ENCODE measurements around the gene WDR43.

WDR43 gene

DNA sequence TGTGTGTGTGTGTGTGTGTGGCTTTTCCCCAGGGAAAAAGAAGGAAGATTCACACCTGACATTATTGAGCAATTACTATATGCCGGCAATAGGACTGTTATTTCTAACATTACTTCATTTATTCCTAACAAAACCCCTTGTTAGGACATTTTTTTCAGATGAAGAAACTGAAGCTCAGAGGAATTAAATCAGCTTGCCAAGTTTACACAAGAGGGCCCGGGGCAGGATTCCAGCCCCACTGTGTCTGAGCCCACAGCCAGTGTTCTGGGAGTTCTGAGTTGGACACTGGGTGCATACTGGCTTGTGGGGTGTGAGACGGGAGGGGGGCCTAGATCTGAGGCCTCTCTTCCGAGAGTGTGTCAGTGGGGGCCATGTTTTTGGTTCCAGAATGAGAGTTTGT is 96.6 kb downstream of the WDR43 start:
- Histone ChIP-seq H4K12ac (ENCODE audit: low read depth, low read length) (no peak overlapping the region), H3K4me2 (ENCODE audit: low read length) (no peak overlapping the region), H3K27ac (ENCODE audit: low read depth, low read length) (no peak overlapping the region), H3K18ac (ENCODE audit: low read length) (no peak overlapping the region), H4K91ac (ENCODE audit: low read depth, low read length) (no peak overlapping the region), H2BK5ac (ENCODE audit: low read depth, low read length, poor library complexity) (no peak overlapping the region), H2BK120ac (ENCODE audit: insufficient read depth, low read length, poor library complexity) (no peak overlapping the region), H3K4ac (ENCODE audit: low read depth, low read length) (no peak overlapping the region), H3K14ac (ENCODE audit: low read length) (no peak overlapping the region), H3K36me3 (ENCODE audit: control insufficient read depth in 1 of 2, insufficient read depth in 2 of 2, low read length in 2 of 2) (no peaks in the 10 kb centered on the region), H3K79me2 (ENCODE audit: control insufficient read depth, insufficient read depth, low read length, poor library complexity) (no peaks in the 10 kb centered on the region), H3K4me1 (ENCODE audit: control insufficient read depth in 1 of 2, insufficient read depth in 2 of 2, low read length in 2 of 2) (no peaks in the 10 kb centered on the region), H2BK12ac (ENCODE audit: low read length) (no peak overlapping the region), H4K8ac (ENCODE audit: low read depth, low read length) (no peak overlapping the region), H3K23ac (ENCODE audit: low read length) (no peak overlapping the region), H3K79me1 (ENCODE audit: low read length) (no peaks in the 10 kb centered on the region), H2AK5ac (ENCODE audit: low read length) (no peak overlapping the region), H3K9ac (ENCODE audit: low read length) (no peak overlapping the region), H3K4me3 (ENCODE audit: low read depth, low read length) (no peak overlapping the region), H3K9me3 (ENCODE audit: insufficient read depth, low read depth, low read length) (no peaks in the 10 kb centered on the region), H3K27me3 (ENCODE audit: insufficient read depth, low read length) (no peaks in the 10 kb centered on the region), H2AFZ (ENCODE audit: insufficient read depth, low read length, poor library complexity) (no peak overlapping the region)
- DNase-seq: peak in 1 of 2 donors; percentile 35
- WGBS (ENCODE audit: extremely low coverage, insufficient coverage, insufficient read length): no CpG with 5 or more reads among the region's 4 CpGs

DNA sequence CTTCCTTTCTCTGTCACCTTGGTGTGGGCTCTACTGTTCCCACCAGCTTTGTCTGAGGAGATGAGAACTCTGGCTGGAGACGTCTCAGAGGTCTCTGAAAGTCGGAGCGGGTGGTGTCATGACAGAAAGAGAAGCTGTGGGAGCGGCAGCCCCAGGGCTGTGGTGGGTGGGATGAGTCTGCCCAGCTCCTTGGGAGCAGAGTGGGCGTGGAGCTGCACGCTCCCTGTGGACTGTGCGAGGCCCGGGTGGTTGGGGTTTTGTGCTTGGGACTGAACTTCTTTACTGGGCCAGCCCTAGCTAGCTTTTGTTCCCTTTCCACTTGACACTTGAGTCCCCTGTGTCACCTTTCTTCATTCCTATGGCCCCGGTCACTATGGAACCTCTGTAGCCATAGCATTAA is 97.0 kb downstream of the WDR43 start:
- no peaks in the 10 kb centered on the region for H3K9me3 ChIP-seq (ENCODE audit: insufficient read depth, low read depth, low read length)
- no peak overlapping the region for H2BK120ac ChIP-seq (ENCODE audit: insufficient read depth, low read length, poor library complexity)
- no peaks in the 10 kb centered on the region for H3K27me3 ChIP-seq (ENCODE audit: insufficient read depth, low read length)
- no peak overlapping the region for H3K9ac ChIP-seq (ENCODE audit: low read length)
- no peaks in the 10 kb centered on the region for H3K4me1 ChIP-seq (ENCODE audit: control insufficient read depth in 1 of 2, insufficient read depth in 2 of 2, low read length in 2 of 2)
- no peak overlapping the region for H2BK12ac ChIP-seq (ENCODE audit: low read length)
- no peak overlapping the region for H2AK5ac ChIP-seq (ENCODE audit: low read length)
- H3K4ac ChIP-seq (ENCODE audit: low read depth, low read length): no peak overlapping the region
- H3K36me3 ChIP-seq (ENCODE audit: control insufficient read depth in 1 of 2, insufficient read depth in 2 of 2, low read length in 2 of 2): no peaks in the 10 kb centered on the region
- H3K79me1 ChIP-seq (ENCODE audit: low read length): no peaks in the 10 kb centered on the region
- no peak overlapping the region for H2AFZ ChIP-seq (ENCODE audit: insufficient read depth, low read length, poor library complexity)
- no peaks in the 10 kb centered on the region for H3K79me2 ChIP-seq (ENCODE audit: control insufficient read depth, insufficient read depth, low read length, poor library complexity)
- no peak overlapping the region for H4K8ac ChIP-seq (ENCODE audit: low read depth, low read length)
- no peak overlapping the region for H3K14ac ChIP-seq (ENCODE audit: low read length)
- no peak overlapping the region for H4K91ac ChIP-seq (ENCODE audit: low read depth, low read length)
- H2BK5ac ChIP-seq (ENCODE audit: low read depth, low read length, poor library complexity): no peak overlapping the region
- no peak for DNase-seq
- no peak overlapping the region for H3K18ac ChIP-seq (ENCODE audit: low read length)
- H3K23ac ChIP-seq (ENCODE audit: low read length): no peak overlapping the region
- H3K4me3 ChIP-seq (ENCODE audit: low read depth, low read length): no peak overlapping the region
- WGBS (ENCODE audit: extremely low coverage, insufficient coverage, insufficient read length): no CpG with 5 or more reads among the region's 9 CpGs
- H4K12ac ChIP-seq (ENCODE audit: low read depth, low read length): no peak overlapping the region
- H3K27ac ChIP-seq (ENCODE audit: low read depth, low read length): no peak overlapping the region
- no peak overlapping the region for H3K4me2 ChIP-seq (ENCODE audit: low read length)

DNA sequence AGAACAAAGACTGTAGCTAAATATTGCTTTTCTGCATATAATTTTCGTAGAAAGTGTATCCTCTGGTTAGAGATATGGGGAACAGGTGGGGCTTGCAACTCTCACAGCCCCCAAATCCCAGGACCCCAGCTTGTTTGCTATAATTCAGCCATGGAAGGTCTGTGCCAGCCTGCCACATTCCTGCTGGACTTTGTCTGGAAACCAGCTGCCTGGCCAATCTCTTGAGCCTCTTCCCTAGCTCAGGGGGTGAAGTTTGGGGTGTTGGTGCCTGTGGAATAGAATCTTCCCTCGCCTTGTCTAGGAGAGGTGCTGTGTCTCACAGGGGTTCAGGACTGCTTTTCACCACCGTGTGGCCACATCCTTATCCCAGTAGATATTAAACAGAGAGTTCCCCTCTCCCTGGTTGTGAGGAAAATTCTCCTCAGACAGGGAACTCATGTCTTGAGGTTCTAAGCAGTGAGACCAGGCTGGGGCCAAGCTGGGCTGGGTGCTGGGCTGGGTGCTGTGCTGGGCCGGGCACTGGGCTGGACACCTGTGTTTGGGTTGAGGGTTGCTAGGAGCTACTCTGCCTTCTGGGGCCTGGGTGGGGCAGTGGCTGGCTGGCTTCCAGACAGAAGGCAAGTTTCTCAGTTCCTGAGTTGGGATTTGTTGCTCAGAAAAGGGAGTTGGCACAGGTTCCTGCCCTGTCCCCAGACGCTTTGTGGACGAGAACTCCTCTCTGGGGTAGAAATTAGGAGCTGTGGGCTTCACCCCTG is 98.9 kb downstream of the WDR43 start:
- H3K23ac ChIP-seq (ENCODE audit: low read length): no peak overlapping the region
- H3K18ac ChIP-seq (ENCODE audit: low read length): no peak overlapping the region
- H3K4me1 ChIP-seq (ENCODE audit: control insufficient read depth in 1 of 2, insufficient read depth in 2 of 2, low read length in 2 of 2): no peaks in the 10 kb centered on the region
- no peaks in the 10 kb centered on the region for H3K79me2 ChIP-seq (ENCODE audit: control insufficient read depth, insufficient read depth, low read length, poor library complexity)
- H3K9me3 ChIP-seq (ENCODE audit: insufficient read depth, low read depth, low read length): no peaks in the 10 kb centered on the region
- H3K4me3 ChIP-seq (ENCODE audit: low read depth, low read length): no peak overlapping the region
- DNase-seq: peak in 1 of 2 donors; percentile 7
- no peak overlapping the region for H3K4ac ChIP-seq (ENCODE audit: low read depth, low read length)
- no peak overlapping the region for H2AK5ac ChIP-seq (ENCODE audit: low read length)
- H3K27me3 ChIP-seq (ENCODE audit: insufficient read depth, low read length): no peaks in the 10 kb centered on the region
- H3K9ac ChIP-seq (ENCODE audit: low read length): no peak overlapping the region
- no peak overlapping the region for H4K91ac ChIP-seq (ENCODE audit: low read depth, low read length)
- H2BK120ac ChIP-seq (ENCODE audit: insufficient read depth, low read length, poor library complexity): no peak overlapping the region
- H2BK5ac ChIP-seq (ENCODE audit: low read depth, low read length, poor library complexity): no peak overlapping the region
- no peak overlapping the region for H2AFZ ChIP-seq (ENCODE audit: insufficient read depth, low read length, poor library complexity)
- H4K12ac ChIP-seq (ENCODE audit: low read depth, low read length): no peak overlapping the region
- WGBS (ENCODE audit: extremely low coverage, insufficient coverage, insufficient read length): no CpG with 5 or more reads among the region's 6 CpGs
- no peak overlapping the region for H3K4me2 ChIP-seq (ENCODE audit: low read length)
- no peaks in the 10 kb centered on the region for H3K79me1 ChIP-seq (ENCODE audit: low read length)
- no peaks in the 10 kb centered on the region for H3K36me3 ChIP-seq (ENCODE audit: control insufficient read depth in 1 of 2, insufficient read depth in 2 of 2, low read length in 2 of 2)
- no peak overlapping the region for H3K14ac ChIP-seq (ENCODE audit: low read length)
- no peak overlapping the region for H3K27ac ChIP-seq (ENCODE audit: low read depth, low read length)
- H4K8ac ChIP-seq (ENCODE audit: low read depth, low read length): no peak overlapping the region
- H2BK12ac ChIP-seq (ENCODE audit: low read length): no peak overlapping the region

DNA sequence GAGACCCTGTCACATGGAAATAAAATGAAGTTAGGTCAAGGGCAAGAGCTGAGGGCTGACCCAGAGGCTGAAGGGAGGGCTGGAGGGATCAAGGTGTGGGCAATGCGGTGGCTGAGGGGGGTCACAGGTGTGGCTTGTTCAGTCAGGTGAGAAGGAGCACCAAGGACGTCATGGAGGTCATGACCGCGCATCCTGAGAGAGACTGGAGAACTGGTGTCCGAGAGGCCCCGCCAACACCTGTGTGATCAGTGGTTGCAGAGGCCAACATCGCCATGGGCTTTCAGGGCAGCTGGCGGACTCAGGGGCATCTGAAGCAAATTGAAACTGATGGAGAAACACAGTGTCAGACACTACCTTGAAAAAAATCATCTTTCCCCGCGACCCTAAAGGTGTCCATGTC is 99.6 kb downstream of the WDR43 start:
- Histone ChIP-seq H3K14ac (ENCODE audit: low read length) (no peak overlapping the region), H4K91ac (ENCODE audit: low read depth, low read length) (no peak overlapping the region), H3K4me2 (ENCODE audit: low read length) (no peak overlapping the region), H4K12ac (ENCODE audit: low read depth, low read length) (no peak overlapping the region), H2AFZ (ENCODE audit: insufficient read depth, low read length, poor library complexity) (no peak overlapping the region), H3K4me3 (ENCODE audit: low read depth, low read length) (no peak overlapping the region), H2BK5ac (ENCODE audit: low read depth, low read length, poor library complexity) (no peak overlapping the region), H2AK5ac (ENCODE audit: low read length) (no peak overlapping the region), H3K27ac (ENCODE audit: low read depth, low read length) (no peak overlapping the region), H3K4ac (ENCODE audit: low read depth, low read length) (no peak overlapping the region), H3K9ac (ENCODE audit: low read length) (no peak overlapping the region), H3K36me3 (ENCODE audit: control insufficient read depth in 1 of 2, insufficient read depth in 2 of 2, low read length in 2 of 2) (no peaks in the 10 kb centered on the region), H3K18ac (ENCODE audit: low read length) (no peak overlapping the region), H3K23ac (ENCODE audit: low read length) (no peak overlapping the region), H3K9me3 (ENCODE audit: insufficient read depth, low read depth, low read length) (peaks cover 2% of the 10 kb centered on the region), H3K79me1 (ENCODE audit: low read length) (no peaks in the 10 kb centered on the region), H3K27me3 (ENCODE audit: insufficient read depth, low read length) (no peaks in the 10 kb centered on the region), H3K4me1 (ENCODE audit: control insufficient read depth in 1 of 2, insufficient read depth in 2 of 2, low read length in 2 of 2) (no peaks in the 10 kb centered on the region), H4K8ac (ENCODE audit: low read depth, low read length) (no peak overlapping the region), H3K79me2 (ENCODE audit: control insufficient read depth, insufficient read depth, low read length, poor library complexity) (no peaks in the 10 kb centered on the region), H2BK12ac (ENCODE audit: low read length) (no peak overlapping the region), H2BK120ac (ENCODE audit: insufficient read depth, low read length, poor library complexity) (no peak overlapping the region)
- no peak for DNase-seq
- whole genome bisulfite sequencing (ENCODE audit: extremely low coverage, insufficient coverage, insufficient read length): no CpG with 5 or more reads among the region's 10 CpGs

Data from trophoblast cell (in vitro differentiated cells and primary cell).